K562 (cell line): ENCODE results near the gene JSRP1. TPM values are rescaled to one million over a fixed set of nuclear protein-coding genes. Genes with fewer than 3 reads are reported as not detected.

Experiments
- ARID4B ChIP-seq: sonication (generic); formaldehyde crosslinking; IDR thresholded peaks from 2 replicates; pipeline ENCODE4 v1.8.0; 2022; ENCODE audit warnings: mild to moderate bottlenecking, missing genetic modification reagents
- ATF1 ChIP-seq, 2 experiments: fragments of 450-650 bp in 1 of 2; IDR thresholded peaks; 2 replicates each; pipeline ENCODE4 v1.6.1; 2016; ENCODE audit warnings: missing compliant biosample characterization in 1 of 2, missing genetic modification characterization in 1 of 2
- HMGN3 ChIP-seq: IDR thresholded peaks from 2 replicates; pipeline ENCODE4 v1.6.1; 2011; ENCODE audit warnings: borderline replicate concordance, low read depth, mild to moderate bottlenecking, mixed read lengths, low read length; ENCODE audit not compliant: insufficient read length; ENCODE audit errors: extremely low read depth
- MAZ ChIP-seq, 2 experiments: fragments of 450-650 bp in 1 of 2; sonication (generic) in 1 of 2; formaldehyde crosslinking; IDR thresholded peaks in 1 of 2; conservative IDR thresholded peaks in 1 of 2; 2 replicates each; pipeline versions ENCODE4 v1.4.0 to v1.5.0; 2020; ENCODE audit warnings: mild to moderate bottlenecking in 1 of 2, missing genetic modification reagents in 1 of 2
- NR4A1 ChIP-seq, 2 experiments: fragments of 250-450 bp in 1 of 2; fragments of 450-650 bp in 1 of 2; sonication (Bioruptor Pico) in 1 of 2; IDR thresholded peaks; 2 replicates each; pipeline versions ENCODE4 v1.4.0 to v1.6.1; 2016 to 2020; ENCODE audit warnings: mild to moderate bottlenecking in 2 of 2, missing compliant biosample characterization in 1 of 2, missing genetic modification characterization in 1 of 2, moderate library complexity in 1 of 2
- NRF1 ChIP-seq, 2 experiments: fragments of 450-650 bp; IDR thresholded peaks in 1 of 2; conservative IDR thresholded peaks in 1 of 2; 2 replicates each; pipeline ENCODE4 v1.6.1; 2014; ENCODE audit warnings: mild to moderate bottlenecking in 2 of 2
- PHF8 ChIP-seq: fragments of 200-600 bp; sonication (generic); IDR thresholded peaks from 2 replicates; pipeline ENCODE4 v1.6.1; 2012; ENCODE audit warnings: mixed run types, mild to moderate bottlenecking, inconsistent platforms, low read length, moderate library complexity, borderline replicate concordance
- YY1 ChIP-seq, 3 experiments: IDR thresholded peaks; 2 replicates each; pipeline ENCODE4 v1.6.1; 2011; ENCODE audit warnings: low read length in 2 of 3, mild to moderate bottlenecking in 2 of 3, moderate library complexity in 2 of 3, borderline replicate concordance in 1 of 3, control low read depth in 1 of 3, low read depth in 1 of 3; ENCODE audit not compliant: insufficient read depth in 3 of 3, insufficient replicate concordance in 2 of 3, control insufficient read depth in 1 of 3, insufficient read length in 1 of 3; ENCODE audit errors: extremely low read depth in 1 of 3
- ZFX ChIP-seq: sonication (generic); formaldehyde crosslinking; IDR thresholded peaks from 2 replicates; pipeline ENCODE4 v1.8.0; 2022; ENCODE audit warnings: mild to moderate bottlenecking, missing genetic modification reagents, moderate library complexity
- polyA plus RNA-seq, 8 experiments: library from polyadenylated mRNA; depleted of rRNA in 4 of 8; stranded (reverse) in 5 of 8; unstranded in 3 of 8; fragments of >200 nt; fragmentation: Nextera tagmentation in 2 of 8; fragmentation: Illumina TruSeq in 1 of 8; extraction: Ambion mirVana in 2 of 8; extraction: Trizol in 1 of 8; gene quantifications; 2 replicates each; pipeline versions ENCODE4 v1.2.1 to v1.2.3, GENCODE V29; 2011 to 2014; ENCODE audit warnings: inconsistent platforms in 1 of 8, missing spikeins in 1 of 8
- total RNA-seq, 7 experiments: library from RNA; depleted of rRNA in 6 of 7; stranded (reverse); fragments of >200 nt in 6 of 7; fragmentation: Illumina TruSeq in 2 of 7; extraction: Trizol in 2 of 7; gene quantifications; 2 replicates each; pipeline versions ENCODE4 v1.2.1 to v1.2.3, GENCODE V29; 2011 to 2021; ENCODE audit warnings: low replicate concordance in 1 of 7
- TF ChIP-seq, protein P1 (sequence below), 2 experiments: fragments of 450-650 bp; formaldehyde crosslinking in 1 of 2; IDR thresholded peaks; 2 replicates each; pipeline versions ENCODE4 v1.4.0 to v1.6.1; 2014 to 2020; ENCODE audit warnings: mild to moderate bottlenecking in 2 of 2, borderline replicate concordance in 1 of 2, low read depth in 1 of 2

Gene JSRP1
- total and polyA plus RNA-seq, 9 of the 15 experiments (the other 6 are each of a cell fraction or from before 2014, with no cell fraction given), result 0.08 to 1.2 (median 0.51) TPM; not detected in 4

- TF ChIP-seq, protein P1, sequence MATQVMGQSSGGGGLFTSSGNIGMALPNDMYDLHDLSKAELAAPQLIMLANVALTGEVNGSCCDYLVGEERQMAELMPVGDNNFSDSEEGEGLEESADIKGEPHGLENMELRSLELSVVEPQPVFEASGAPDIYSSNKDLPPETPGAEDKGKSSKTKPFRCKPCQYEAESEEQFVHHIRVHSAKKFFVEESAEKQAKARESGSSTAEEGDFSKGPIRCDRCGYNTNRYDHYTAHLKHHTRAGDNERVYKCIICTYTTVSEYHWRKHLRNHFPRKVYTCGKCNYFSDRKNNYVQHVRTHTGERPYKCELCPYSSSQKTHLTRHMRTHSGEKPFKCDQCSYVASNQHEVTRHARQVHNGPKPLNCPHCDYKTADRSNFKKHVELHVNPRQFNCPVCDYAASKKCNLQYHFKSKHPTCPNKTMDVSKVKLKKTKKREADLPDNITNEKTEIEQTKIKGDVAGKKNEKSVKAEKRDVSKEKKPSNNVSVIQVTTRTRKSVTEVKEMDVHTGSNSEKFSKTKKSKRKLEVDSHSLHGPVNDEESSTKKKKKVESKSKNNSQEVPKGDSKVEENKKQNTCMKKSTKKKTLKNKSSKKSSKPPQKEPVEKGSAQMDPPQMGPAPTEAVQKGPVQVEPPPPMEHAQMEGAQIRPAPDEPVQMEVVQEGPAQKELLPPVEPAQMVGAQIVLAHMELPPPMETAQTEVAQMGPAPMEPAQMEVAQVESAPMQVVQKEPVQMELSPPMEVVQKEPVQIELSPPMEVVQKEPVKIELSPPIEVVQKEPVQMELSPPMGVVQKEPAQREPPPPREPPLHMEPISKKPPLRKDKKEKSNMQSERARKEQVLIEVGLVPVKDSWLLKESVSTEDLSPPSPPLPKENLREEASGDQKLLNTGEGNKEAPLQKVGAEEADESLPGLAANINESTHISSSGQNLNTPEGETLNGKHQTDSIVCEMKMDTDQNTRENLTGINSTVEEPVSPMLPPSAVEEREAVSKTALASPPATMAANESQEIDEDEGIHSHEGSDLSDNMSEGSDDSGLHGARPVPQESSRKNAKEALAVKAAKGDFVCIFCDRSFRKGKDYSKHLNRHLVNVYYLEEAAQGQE (IDR thresholded peaks at IDR 0.05; ENCODE audit: borderline replicate concordance), result peak; percentile 52; the same call in 1 of the 2 replicates
- TF ChIP-seq, protein P1 (CRISPR knock-in tag; IDR thresholded peaks at IDR 0.05; ENCODE audit: low read depth), result no peak
- TF ChIP-seq ZFX, result peak; percentile 66
- peak in 1 of 3 experiments; percentile 8 for TF ChIP-seq YY1 (IDR thresholded peaks at IDR 0.05; ENCODE audit: borderline replicate concordance in 1 of 3, control insufficient read depth in 1 of 3, extremely low read depth in 1 of 3, insufficient read depth in 3 of 3, insufficient read length in 1 of 3, insufficient replicate concordance in 2 of 3, low read depth in 1 of 3, low read length in 2 of 3)
- TF ChIP-seq NRF1 (conservative IDR thresholded peaks at IDR 0.05 in 1 of 2, IDR thresholded peaks at IDR 0.05 in 1 of 2), result peak in 1 of 2 experiments; percentile 25; a peak in 1 of 4 replicates
- 0 out of 2 replicates have a peak, but pooled peaks have one; percentile 25 for TF ChIP-seq NR4A1 (CRISPR knock-in tag; IDR thresholded peaks at IDR 0.05)
- TF ChIP-seq NR4A1 (tag; IDR thresholded peaks at IDR 0.05), result no peak
- TF ChIP-seq ARID4B (CRISPR knock-in tag), result peak; percentile 37; the same call in 1 of the 2 replicates
- no peak for TF ChIP-seq ATF1 (CRISPR knock-in tag; IDR thresholded peaks at IDR 0.05)
- 0 out of 2 replicates have a peak, but pooled peaks have one; percentile 21 for TF ChIP-seq ATF1 (tag; IDR thresholded peaks at IDR 0.05)
- TF ChIP-seq MAZ (CRISPR knock-in tag; conservative IDR thresholded peaks at IDR 0.05 in 1 of 2, IDR thresholded peaks at IDR 0.05 in 1 of 2), result peak; percentile 73 to 77
- TF ChIP-seq PHF8, result peak; percentile 27; the same call in 1 of the 2 replicates
- peak; percentile 23 for TF ChIP-seq HMGN3
These were observed 26.0 kb upstream of the JSRP1 start, which contains the start of gene PEAK3 (continued) for GRCh38 chr19:2282062-2282861.
